OCI-LY1 (cell line): ENCODE results near the gene PGS1.

Experiments used
- EZH2 ChIP-seq: fragments of 200-600 bp; sonication (generic), shearing (Covaris generic); IDR thresholded peaks from 2 replicates; pipeline ENCODE4 v1.8.0; 2017; ENCODE audit warnings: borderline replicate concordance, mixed run types, mild to moderate bottlenecking, antibody characterized with exemption, low read length, moderate library complexity, mixed read lengths
- TF ChIP-seq, protein P1 (sequence below): fragments of 200-600 bp; sonication (generic), shearing (Covaris generic); IDR thresholded peaks from 2 replicates; pipeline ENCODE4 v1.5.1; 2017; ENCODE audit warnings: mild to moderate bottlenecking, antibody characterized with exemption, low read length, moderate library complexity, mixed read lengths

DNA sequence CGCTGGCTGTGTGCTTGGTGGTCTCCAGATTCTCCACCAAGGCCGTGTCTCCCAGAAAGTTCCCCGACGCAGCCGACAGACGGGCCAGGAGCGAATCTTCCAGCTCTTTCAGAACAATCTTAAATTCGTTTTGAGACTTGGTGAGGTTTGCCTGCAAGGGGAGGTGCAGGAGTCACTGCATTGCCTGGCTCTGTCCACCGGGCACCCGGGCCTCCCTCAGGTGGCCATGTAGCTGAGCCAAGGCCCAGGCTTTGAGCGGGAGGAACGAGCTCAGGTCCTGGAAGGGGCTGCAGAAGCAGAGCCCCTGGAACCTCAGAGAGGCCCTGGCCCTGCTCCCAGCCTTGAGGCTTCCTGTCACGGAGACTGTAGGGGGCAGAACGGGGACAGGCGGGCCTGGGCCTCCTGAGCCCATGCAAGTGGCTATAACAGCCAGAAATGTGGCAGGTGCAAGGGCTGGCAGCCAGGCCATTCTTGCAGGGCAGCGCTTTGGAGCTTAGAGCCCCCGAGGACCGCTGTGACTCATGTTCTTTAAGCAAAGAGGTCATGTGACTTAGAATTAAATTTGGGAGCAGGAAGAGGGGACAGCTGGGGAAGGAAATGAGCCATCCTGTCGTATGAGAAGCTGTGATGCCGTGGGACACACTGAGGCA, 72.4 kb downstream of the PGS1 start:
- TF ChIP-seq, protein P1, sequence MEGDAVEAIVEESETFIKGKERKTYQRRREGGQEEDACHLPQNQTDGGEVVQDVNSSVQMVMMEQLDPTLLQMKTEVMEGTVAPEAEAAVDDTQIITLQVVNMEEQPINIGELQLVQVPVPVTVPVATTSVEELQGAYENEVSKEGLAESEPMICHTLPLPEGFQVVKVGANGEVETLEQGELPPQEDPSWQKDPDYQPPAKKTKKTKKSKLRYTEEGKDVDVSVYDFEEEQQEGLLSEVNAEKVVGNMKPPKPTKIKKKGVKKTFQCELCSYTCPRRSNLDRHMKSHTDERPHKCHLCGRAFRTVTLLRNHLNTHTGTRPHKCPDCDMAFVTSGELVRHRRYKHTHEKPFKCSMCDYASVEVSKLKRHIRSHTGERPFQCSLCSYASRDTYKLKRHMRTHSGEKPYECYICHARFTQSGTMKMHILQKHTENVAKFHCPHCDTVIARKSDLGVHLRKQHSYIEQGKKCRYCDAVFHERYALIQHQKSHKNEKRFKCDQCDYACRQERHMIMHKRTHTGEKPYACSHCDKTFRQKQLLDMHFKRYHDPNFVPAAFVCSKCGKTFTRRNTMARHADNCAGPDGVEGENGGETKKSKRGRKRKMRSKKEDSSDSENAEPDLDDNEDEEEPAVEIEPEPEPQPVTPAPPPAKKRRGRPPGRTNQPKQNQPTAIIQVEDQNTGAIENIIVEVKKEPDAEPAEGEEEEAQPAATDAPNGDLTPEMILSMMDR = no peak
- no peak for TF ChIP-seq EZH2
